T-helper 2 cell treated with Interferon-gamma antibody and Interleukin-4, amounts not matched to agents 5 μg/mL and 100 μg/mL, for 36 hours (primary cell): Measurements from ENCODE around the gene CLEC18B.
A peak's percentile ranks its signal among the peaks of the same experiment; 100 is the strongest.
"Not testable (repeated sequence)": the region's sequence is repeated elsewhere in the genome, so short reads cannot be mapped to it uniquely, and the experiment has no call there.

Experiments used
- DNase-seq: peaks from one replicate; pipeline ENCODE4 v3.0.0; 2021; ENCODE audit warnings: low spot score
- H3K27ac Mint-ChIP-seq: one replicate; pipeline ENCODE4 v1.8.0; 2021; ENCODE audit warnings: mild to moderate bottlenecking, mixed read lengths
- H3K27me3 Mint-ChIP-seq: one replicate; pipeline ENCODE4 v1.8.0; 2021; ENCODE audit warnings: low read depth, mixed read lengths
- H3K36me3 Mint-ChIP-seq: one replicate; pipeline ENCODE4 v1.8.0; 2021; ENCODE audit warnings: low read depth, mixed read lengths
- H3K4me1 Mint-ChIP-seq: one replicate; pipeline ENCODE4 v1.8.0; 2021; ENCODE audit warnings: low read depth, mixed read lengths
- H3K4me3 Mint-ChIP-seq: one replicate; pipeline ENCODE4 v1.8.0; 2022; ENCODE audit warnings: mild to moderate bottlenecking, moderate library complexity, mixed read lengths
- H3K9me3 Mint-ChIP-seq: one replicate; pipeline ENCODE4 v1.8.0; 2021; ENCODE audit warnings: mixed read lengths

The CLEC18B gene

DNA sequence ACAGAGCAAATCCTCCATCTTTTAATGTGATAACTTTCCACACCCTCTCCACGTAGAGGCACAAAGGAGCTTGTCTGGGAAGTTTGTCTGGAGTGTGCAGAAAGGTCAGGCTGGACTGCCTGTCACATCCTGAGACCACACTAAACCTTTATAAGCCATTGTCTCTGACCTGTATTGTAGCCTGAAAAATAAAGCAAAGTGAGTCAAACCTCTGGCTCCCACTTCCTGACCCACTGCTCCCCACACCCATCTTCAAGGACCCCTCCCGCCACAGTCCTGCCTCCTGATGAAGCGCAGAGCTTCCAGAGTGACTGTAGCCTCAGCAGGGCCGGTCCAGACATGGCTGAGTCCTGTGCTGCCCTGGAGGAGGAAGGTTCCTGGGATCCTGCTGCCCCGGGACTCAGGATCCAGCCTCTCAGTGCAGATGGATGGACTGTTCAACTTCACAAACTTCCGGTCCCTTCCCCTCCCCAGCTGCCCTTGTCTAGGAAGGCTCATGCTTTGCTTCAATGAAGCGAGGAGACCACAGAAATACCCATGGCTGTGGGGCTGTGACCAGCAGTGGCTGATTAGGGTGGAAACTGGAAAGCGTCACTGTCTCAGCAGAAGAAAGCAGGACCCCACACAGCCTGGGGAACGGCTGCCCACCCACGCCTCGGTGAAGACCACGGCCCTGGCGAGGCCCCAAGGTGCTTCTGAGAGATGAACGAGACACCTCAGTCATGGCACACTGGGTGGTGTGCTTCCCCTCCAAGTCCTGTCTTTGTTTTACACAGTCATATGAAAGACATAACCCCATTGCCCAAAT lies 30.9 kb upstream of the CLEC18B start:
- H3K4me3 Mint-ChIP-seq: no peak overlapping the region
- H3K36me3 Mint-ChIP-seq: peaks cover 48% of the 10 kb centered on the region
- no peak for DNase-seq
- no peaks in the 10 kb centered on the region for H3K27me3 Mint-ChIP-seq
- peaks cover 3% of the 10 kb centered on the region for H3K4me1 Mint-ChIP-seq
- H3K9me3 Mint-ChIP-seq: no peaks in the 10 kb centered on the region
- no peak overlapping the region for H3K27ac Mint-ChIP-seq

GRCh38 chr16:74450967-74451760 lies 29.9 kb upstream of the CLEC18B start:
- no peak overlapping the region for H3K4me3 Mint-ChIP-seq
- no peaks in the 10 kb centered on the region for H3K27me3 Mint-ChIP-seq
- H3K9me3 Mint-ChIP-seq: no peaks in the 10 kb centered on the region
- DNase-seq: no peak
- peaks cover 45% of the 10 kb centered on the region for H3K36me3 Mint-ChIP-seq
- H3K4me1 Mint-ChIP-seq: peaks cover 3% of the 10 kb centered on the region
- H3K27ac Mint-ChIP-seq: no peak overlapping the region

GRCh38 chr16:74450236-74450635 lies 29.0 kb upstream of the CLEC18B start:
- Mint-ChIP-seq H3K4me3 (no peak overlapping the region), H3K27ac (no peak overlapping the region), H3K9me3 (no peaks in the 10 kb centered on the region), H3K36me3 (peaks cover 38% of the 10 kb centered on the region), H3K4me1 (peaks cover 3% of the 10 kb centered on the region), H3K27me3 (no peaks in the 10 kb centered on the region)
- no peak for DNase-seq

DNA sequence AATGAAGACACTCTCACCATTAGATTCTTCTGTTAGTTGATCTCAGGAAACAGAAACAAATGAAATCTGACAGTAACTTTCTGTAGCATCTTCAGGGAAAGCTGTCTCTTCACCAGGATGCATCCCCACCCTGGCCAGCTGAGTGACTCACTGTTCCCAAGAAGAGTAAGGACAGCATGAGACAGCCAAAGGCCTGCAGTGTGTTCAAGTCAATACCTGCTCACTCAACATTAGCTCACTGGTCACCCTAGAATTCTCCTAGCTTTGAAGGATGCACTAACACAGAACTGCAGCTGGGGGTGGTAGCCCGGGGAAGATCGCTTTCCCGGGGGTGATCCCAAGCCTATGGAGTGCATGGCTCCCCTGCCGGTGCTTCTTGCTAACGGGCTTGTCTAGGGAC lies 28.2 kb upstream of the CLEC18B start:
- Mint-ChIP-seq H3K4me1 (peaks cover 3% of the 10 kb centered on the region), H3K9me3 (no peaks in the 10 kb centered on the region), H3K27me3 (no peaks in the 10 kb centered on the region), H3K36me3 (peaks cover 34% of the 10 kb centered on the region), H3K27ac (no peak overlapping the region), H3K4me3 (no peak overlapping the region)
- no peak for DNase-seq

DNA sequence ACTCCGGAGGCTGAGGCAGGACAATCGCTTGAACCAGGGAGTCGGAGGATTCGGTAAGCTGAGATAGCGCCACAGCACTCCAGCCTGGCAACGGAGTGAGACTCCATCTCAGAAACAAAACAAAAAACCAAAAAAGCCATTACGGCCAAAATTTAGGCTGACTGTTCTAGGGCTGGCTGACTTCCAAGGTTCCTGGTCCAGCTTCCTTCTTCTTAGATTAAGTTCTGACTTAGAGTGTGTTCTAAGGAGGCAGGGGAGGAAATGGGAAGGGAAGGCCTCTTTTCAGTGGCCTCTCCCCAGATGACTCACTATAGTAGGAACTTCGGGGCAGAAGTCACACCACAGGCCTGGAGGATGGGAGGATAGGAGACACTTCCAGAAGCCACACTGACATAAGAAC lies 27.7 kb upstream of the CLEC18B start:
- no peak overlapping the region for H3K4me3 Mint-ChIP-seq
- peaks cover 34% of the 10 kb centered on the region for H3K36me3 Mint-ChIP-seq
- H3K4me1 Mint-ChIP-seq: peaks cover 3% of the 10 kb centered on the region
- H3K9me3 Mint-ChIP-seq: no peaks in the 10 kb centered on the region
- H3K27ac Mint-ChIP-seq: no peak overlapping the region
- DNase-seq: no peak
- H3K27me3 Mint-ChIP-seq: no peaks in the 10 kb centered on the region

- Mint-ChIP-seq H3K36me3 (peaks cover 28% of the 10 kb centered on the region), H3K4me1 (peaks cover 6% of the 10 kb centered on the region), H3K4me3 (no peak overlapping the region), H3K27ac (no peak overlapping the region), H3K27me3 (no peaks in the 10 kb centered on the region), H3K9me3 (no peaks in the 10 kb centered on the region)
- DNase-seq: no peak
Measured at GRCh38 chr16:74447578-74447977, 26.3 kb upstream of the CLEC18B start.

GRCh38 chr16:74446866-74447265 lies 25.6 kb upstream of the CLEC18B start:
- Mint-ChIP-seq H3K4me1 (peaks cover 7% of the 10 kb centered on the region), H3K36me3 (peaks cover 25% of the 10 kb centered on the region), H3K27ac (no peak overlapping the region), H3K9me3 (no peaks in the 10 kb centered on the region), H3K27me3 (no peaks in the 10 kb centered on the region), H3K4me3 (no peak overlapping the region)
- no peak for DNase-seq

GRCh38 chr16:74443624-74444346 lies 22.5 kb upstream of the CLEC18B start:
- H3K27me3 Mint-ChIP-seq, H3K9me3 Mint-ChIP-seq, DNase-seq, H3K4me3 Mint-ChIP-seq, H3K27ac Mint-ChIP-seq: not testable (repeated sequence)
- H3K36me3 Mint-ChIP-seq: peaks cover 27% of the 10 kb centered on the region
- H3K4me1 Mint-ChIP-seq: peaks cover 18% of the 10 kb centered on the region

DNA sequence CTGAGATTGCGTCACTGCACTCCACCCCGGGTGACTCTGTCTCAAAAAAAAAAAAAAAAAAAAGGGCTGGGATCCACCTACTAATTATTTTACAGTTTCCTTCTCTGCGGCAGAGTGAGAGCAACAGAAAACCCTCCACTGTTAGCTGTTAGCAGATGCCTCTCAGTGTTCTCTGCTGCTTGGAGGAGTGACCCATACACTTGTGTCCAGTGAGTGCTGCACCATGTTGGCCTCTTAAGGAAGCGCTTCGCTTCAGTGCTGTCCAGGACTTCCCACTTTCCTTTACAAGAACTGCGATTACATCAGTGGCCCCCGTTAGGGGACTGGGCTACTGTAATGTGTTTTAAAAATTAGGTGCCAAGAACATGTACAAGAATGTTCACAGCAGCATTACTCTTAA lies 18.4 kb upstream of the CLEC18B start:
- H3K27me3 Mint-ChIP-seq: peaks cover 7% of the 10 kb centered on the region
- H3K36me3 Mint-ChIP-seq: peaks cover 21% of the 10 kb centered on the region
- no peak overlapping the region for H3K4me3 Mint-ChIP-seq
- H3K27ac Mint-ChIP-seq: no peak overlapping the region
- H3K9me3 Mint-ChIP-seq: peaks cover 6% of the 10 kb centered on the region
- no peak for DNase-seq
- peaks cover 25% of the 10 kb centered on the region for H3K4me1 Mint-ChIP-seq

DNA sequence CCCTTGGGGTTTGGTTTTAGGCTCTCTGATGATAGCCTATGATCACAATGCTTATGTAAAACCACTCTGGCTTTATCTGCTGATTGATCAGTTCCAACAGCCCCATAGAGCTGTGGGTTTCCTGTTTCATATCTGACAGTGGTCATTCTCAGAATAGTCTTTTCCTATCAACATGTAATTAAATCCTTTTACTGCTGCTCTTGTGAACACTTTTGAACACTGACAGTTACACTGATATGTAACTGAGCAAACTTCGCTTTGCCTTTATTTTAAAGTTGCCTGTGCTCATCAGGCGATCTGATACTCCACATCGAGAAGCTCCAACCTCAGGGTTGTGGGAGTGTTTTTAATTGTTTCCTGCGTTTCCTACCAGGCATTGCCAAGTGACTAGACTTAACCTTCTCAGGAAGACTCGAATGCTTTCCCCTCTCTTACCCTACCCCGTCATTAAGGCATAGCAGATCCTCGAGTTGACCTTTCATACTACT lies 17.3 kb upstream of the CLEC18B start:
- Mint-ChIP-seq H3K27me3 (peaks cover 14% of the 10 kb centered on the region), H3K27ac (peak overlapping the region; percentile 89), H3K4me1 (peaks cover 25% of the 10 kb centered on the region), H3K36me3 (peaks cover 21% of the 10 kb centered on the region), H3K4me3 (peak overlapping the region; percentile 78), H3K9me3 (peaks cover 6% of the 10 kb centered on the region)
- peak; percentile 30 for DNase-seq

DNA sequence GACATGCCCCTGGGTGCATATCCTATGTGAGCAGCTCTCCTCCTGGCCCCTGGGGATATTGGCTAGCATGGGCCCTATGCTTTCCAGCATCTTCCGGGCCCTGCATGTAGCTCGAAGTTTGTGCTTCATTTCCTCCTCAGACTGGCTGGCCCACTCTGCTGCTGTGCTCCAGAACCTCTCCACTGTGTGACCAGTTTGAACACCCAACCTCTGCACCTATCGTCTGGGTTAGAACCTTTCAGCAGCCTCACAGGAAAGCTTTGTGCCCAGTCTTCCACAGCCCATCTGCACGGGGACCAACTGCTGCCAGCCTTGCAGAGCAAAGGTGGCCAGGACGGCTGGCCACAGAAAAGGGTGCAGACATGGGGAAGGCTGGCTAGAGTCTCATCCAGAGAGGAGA lies 10.2 kb upstream of the CLEC18B start:
- no peak for DNase-seq
- Mint-ChIP-seq H3K4me1 (no peaks in the 10 kb centered on the region), H3K36me3 (no peaks in the 10 kb centered on the region), H3K27me3 (peaks cover 17% of the 10 kb centered on the region), H3K4me3 (no peak overlapping the region), H3K9me3 (peaks cover 6% of the 10 kb centered on the region), H3K27ac (no peak overlapping the region)

DNA sequence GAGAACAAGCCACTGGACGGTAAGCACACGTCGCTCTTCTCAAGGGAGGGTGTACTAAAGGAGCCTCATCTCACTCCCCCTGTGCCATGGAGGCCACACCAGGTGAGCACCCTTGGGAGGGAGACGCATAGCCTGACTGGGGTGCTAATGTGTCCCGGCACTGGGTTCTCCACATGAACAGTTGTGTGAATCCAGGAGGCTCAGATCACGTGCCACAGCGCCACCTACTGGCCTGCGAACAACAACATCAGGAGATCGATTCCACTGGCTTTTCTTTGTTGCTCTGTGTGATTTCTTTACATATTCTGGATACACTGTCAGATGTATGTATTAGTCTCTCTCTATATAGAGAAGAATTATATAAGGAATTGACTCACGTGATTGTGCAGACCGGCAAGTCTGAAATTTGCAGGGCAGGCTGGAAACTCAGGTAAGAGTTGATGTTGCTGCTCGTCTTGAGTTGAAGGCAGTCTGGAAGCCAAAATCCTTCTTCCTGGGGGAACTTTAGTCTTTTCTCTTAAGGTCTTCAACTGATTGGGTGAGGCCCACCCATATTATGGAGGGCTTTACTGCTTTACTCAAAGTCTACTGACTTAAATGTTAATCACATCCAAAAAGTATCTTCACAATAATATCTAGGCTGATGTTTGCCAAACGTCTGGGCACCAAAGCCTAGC lies 8.9 kb upstream of the CLEC18B start:
- peaks cover 14% of the 10 kb centered on the region for H3K27me3 Mint-ChIP-seq
- DNase-seq: peak; percentile 22
- not testable (repeated sequence) for H3K36me3 Mint-ChIP-seq, H3K9me3 Mint-ChIP-seq, H3K4me1 Mint-ChIP-seq, H3K4me3 Mint-ChIP-seq, H3K27ac Mint-ChIP-seq

DNA sequence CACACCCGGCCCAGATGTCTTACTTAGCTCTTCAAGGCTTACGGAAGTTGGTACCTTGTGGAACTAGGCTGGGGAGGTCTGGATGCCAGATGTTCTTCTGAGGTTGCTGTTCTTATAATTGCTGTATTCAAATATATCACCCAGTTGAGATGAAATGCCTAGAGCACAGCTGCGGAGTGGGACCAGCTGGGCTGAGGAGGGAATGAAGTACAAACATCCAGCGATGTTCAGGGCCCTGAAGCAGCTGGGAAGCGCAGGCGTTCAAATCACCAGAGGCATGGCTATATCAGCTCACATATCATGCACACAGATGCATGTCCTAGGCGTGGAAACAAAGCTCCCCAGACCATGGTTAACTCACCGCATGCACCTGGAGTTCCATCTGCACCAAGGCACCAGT lies 7.2 kb upstream of the CLEC18B start:
- not testable (repeated sequence) for DNase-seq, H3K27ac Mint-ChIP-seq, H3K27me3 Mint-ChIP-seq

More for the DNA sequence above, 7.2 kb upstream of the CLEC18B start:
- not testable (repeated sequence) for H3K4me1 Mint-ChIP-seq, H3K4me3 Mint-ChIP-seq, H3K36me3 Mint-ChIP-seq, H3K9me3 Mint-ChIP-seq
